HG03159 (cell line): ENCODE data around the gene HDAC4.

Experiments
- ATAC-seq: cut with Tn5 transposase; IDR thresholded peaks from one replicate; pipeline ENCODE4 v1.9.1; 2021; ENCODE audit warnings: mild to moderate bottlenecking, moderate library complexity; ENCODE audit not compliant: unreplicated experiment

Gene HDAC4

GRCh38 chr2:239259603-239260298 lies 141.1 kb downstream of the HDAC4 start:
- ATAC-seq, result peak; percentile 55

GRCh38 chr2:239259173-239259572 lies 141.6 kb downstream of the HDAC4 start:
- ATAC-seq, result peak; percentile 73

- ATAC-seq, result no peak
Measured at GRCh38 chr2:239258248-239258647, 142.6 kb downstream of the HDAC4 start.

GRCh38 chr2:239257511-239257937 lies 143.3 kb downstream of the HDAC4 start:
- ATAC-seq, result no peak

- ATAC-seq, result no peak
Measured at GRCh38 chr2:239256350-239256743, 144.5 kb downstream of the HDAC4 start.

- ATAC-seq, result no peak
Measured at GRCh38 chr2:239255628-239256349, 145.0 kb downstream of the HDAC4 start.

- no peak for ATAC-seq
Measured at GRCh38 chr2:239255218-239255617, 145.6 kb downstream of the HDAC4 start.

- ATAC-seq, result no peak
Measured at GRCh38 chr2:239253701-239254436, 147.0 kb downstream of the HDAC4 start.

GRCh38 chr2:239253264-239253663 lies 147.6 kb downstream of the HDAC4 start:
- ATAC-seq, result peak; percentile 76

GRCh38 chr2:239252801-239253200 lies 148.0 kb downstream of the HDAC4 start:
- no peak for ATAC-seq

- ATAC-seq, result no peak
Measured at GRCh38 chr2:239252393-239252792, 148.4 kb downstream of the HDAC4 start.

GRCh38 chr2:239251971-239252370 lies 148.8 kb downstream of the HDAC4 start:
- ATAC-seq, result no peak

GRCh38 chr2:239250216-239251081 lies 150.4 kb downstream of the HDAC4 start:
- ATAC-seq, result no peak

GRCh38 chr2:239249776-239250175 lies 151.0 kb downstream of the HDAC4 start:
- ATAC-seq, result no peak

GRCh38 chr2:239249048-239249447 lies 151.8 kb downstream of the HDAC4 start:
- no peak for ATAC-seq

- ATAC-seq, result no peak
Measured at GRCh38 chr2:239247401-239248245, 153.2 kb downstream of the HDAC4 start.

- no peak for ATAC-seq
Measured at GRCh38 chr2:239246723-239247122, 154.1 kb downstream of the HDAC4 start.

- ATAC-seq, result no peak
Measured at GRCh38 chr2:239245872-239246721, 154.7 kb downstream of the HDAC4 start.

GRCh38 chr2:239245107-239245506 lies 155.7 kb downstream of the HDAC4 start:
- no peak for ATAC-seq
